ENCODE measurements around the gene RSBN1.

DNA sequence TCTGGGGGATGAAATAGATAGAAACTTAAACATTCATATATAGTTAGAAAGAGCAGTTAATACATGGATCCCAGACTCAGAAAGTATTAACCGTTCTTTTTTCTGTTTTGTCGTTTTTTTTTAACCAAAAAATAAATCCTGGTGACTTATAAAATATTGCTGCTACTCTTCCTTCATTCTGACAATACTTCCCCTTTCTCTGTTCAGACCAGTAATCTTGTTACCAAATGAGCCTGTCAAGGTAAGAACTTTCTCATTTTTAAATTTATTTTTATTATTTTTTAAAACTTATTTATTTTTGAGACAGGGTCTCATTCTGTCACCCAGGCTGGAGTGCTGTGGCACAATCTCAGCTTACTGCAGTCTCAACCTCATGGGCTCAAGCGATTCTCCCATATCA, 45.5 kb upstream of the RSBN1 start:
- TF ChIP-seq POLR2AphosphoS5 (IDR thresholded peaks at IDR 0.05) (no peak), CTCF (IDR thresholded peaks at IDR 0.05) (no peak), POLR2A (IDR thresholded peaks at IDR 0.05) (no peak), EP300 (IDR thresholded peaks at IDR 0.05) (no peak)

All from upper lobe of left lung (tissue), 4 donors.